ENCODE data around the gene FGGY.

FGGY gene

DNA sequence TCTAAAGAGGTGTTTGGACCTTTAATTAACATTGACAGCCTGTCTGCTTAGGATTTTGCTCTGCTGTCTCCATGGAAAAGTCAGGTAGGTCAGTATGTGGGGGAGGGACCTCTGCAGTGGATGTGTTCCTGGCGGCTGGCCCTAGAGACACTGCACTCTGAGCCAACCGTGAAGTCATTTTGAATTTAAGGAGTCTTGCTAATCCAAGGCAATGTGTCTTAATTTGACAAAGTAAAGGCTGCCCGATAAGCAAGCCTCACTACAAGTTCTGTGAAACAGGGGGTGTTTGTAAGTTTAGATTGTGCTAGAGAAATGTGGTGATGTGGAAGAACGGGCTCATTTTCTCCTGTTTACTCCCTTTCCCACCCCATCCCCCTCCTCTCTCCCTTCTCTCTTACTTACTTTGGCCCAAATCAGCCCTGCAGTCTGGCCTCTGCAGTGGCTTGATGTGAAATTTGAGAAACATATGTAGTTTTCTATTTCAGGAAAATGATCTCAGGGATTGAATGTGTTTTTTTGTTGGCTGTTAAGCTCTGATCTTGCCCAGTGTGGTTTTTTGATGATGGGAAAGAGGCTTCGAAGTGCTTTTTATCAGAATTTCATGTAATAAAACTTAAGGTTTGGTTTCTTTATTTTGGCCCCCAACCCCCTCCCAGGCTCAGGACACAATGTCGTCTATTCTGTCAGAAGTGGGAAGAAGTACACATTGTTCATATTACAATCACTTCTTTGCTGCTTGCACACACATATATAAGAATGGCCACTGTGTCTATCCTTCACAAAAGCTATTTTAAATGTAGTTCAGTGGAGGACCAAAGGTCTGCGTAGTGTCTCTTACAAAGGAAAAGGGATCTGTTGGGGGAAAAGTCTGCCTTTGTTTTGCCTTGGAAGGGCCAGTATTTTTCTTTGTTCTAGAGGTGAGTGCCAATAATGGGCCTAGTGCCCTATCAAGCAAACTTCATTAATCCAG is 96.6 kb downstream of the FGGY start:
- H3K4me3 ChIP-seq (ENCODE audit: low read length) = peak overlapping the region; percentile 8
- DNase-seq (ENCODE audit: low read depth) = peak; percentile 58
- TF ChIP-seq, protein P1, sequence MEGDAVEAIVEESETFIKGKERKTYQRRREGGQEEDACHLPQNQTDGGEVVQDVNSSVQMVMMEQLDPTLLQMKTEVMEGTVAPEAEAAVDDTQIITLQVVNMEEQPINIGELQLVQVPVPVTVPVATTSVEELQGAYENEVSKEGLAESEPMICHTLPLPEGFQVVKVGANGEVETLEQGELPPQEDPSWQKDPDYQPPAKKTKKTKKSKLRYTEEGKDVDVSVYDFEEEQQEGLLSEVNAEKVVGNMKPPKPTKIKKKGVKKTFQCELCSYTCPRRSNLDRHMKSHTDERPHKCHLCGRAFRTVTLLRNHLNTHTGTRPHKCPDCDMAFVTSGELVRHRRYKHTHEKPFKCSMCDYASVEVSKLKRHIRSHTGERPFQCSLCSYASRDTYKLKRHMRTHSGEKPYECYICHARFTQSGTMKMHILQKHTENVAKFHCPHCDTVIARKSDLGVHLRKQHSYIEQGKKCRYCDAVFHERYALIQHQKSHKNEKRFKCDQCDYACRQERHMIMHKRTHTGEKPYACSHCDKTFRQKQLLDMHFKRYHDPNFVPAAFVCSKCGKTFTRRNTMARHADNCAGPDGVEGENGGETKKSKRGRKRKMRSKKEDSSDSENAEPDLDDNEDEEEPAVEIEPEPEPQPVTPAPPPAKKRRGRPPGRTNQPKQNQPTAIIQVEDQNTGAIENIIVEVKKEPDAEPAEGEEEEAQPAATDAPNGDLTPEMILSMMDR (conservative IDR thresholded peaks at IDR 0.05; ENCODE audit: low read depth, low read length) = no peak

DNA sequence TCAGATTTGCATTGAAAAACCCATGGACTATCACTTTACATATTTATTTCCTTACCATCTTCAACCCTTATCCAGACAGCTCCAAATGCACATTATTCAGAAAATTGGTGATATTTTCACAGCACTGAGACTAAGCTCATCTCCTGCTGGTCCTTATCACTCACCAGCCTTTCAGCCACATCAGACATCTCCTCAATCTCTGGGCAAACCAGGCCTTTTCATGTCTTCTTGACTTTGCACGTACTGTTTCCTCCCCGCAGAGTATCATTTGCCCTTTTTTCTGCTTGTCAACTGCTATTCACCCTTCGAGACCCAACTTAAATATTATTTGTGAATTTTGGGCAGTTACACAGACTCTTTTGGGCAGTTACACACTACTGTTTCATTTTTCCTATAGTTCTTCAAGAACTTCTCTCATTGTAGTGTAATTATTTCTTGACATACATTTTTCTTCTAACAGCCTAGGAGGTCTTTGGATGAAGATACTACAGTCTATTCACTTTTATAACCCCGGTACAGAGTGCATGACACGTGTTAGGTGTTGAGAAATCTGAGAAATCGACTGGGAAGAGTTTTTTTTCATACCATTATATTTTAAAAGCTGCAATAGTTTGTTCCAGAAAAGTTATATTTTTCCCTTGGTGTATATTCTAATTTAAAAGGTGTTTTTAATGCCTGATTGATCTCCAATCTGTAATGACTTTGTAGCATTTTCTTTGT is 98.0 kb downstream of the FGGY start:
- TF ChIP-seq, protein P1 (conservative IDR thresholded peaks at IDR 0.05; ENCODE audit: low read depth, low read length) = no peak
- DNase-seq (ENCODE audit: low read depth) = no peak
- no peak overlapping the region for H3K4me3 ChIP-seq (ENCODE audit: low read length)

DNA sequence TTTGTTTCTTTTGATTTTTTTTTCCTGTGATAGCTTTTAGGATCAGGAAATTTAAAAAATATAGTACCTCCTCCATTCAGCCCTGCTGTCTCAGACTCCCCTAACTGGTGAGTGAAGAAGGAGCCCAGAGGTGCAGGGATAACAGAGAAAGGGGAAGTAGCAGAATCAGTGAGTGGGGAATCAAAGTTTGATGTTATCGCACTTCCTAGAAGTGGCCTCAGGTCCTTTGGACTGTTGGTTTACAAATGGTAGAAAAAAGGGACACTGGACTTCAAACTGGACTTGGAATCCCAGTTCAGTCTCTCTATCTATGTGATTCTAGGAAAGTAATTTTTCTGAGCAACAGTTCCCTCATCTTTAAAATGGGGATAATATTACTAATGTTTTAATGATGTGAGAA is 99.5 kb downstream of the FGGY start:
- H3K4me3 ChIP-seq (ENCODE audit: low read length) = no peak overlapping the region
- TF ChIP-seq, protein P1 (conservative IDR thresholded peaks at IDR 0.05; ENCODE audit: low read depth, low read length) = no peak
- no peak for DNase-seq (ENCODE audit: low read depth)

DNA sequence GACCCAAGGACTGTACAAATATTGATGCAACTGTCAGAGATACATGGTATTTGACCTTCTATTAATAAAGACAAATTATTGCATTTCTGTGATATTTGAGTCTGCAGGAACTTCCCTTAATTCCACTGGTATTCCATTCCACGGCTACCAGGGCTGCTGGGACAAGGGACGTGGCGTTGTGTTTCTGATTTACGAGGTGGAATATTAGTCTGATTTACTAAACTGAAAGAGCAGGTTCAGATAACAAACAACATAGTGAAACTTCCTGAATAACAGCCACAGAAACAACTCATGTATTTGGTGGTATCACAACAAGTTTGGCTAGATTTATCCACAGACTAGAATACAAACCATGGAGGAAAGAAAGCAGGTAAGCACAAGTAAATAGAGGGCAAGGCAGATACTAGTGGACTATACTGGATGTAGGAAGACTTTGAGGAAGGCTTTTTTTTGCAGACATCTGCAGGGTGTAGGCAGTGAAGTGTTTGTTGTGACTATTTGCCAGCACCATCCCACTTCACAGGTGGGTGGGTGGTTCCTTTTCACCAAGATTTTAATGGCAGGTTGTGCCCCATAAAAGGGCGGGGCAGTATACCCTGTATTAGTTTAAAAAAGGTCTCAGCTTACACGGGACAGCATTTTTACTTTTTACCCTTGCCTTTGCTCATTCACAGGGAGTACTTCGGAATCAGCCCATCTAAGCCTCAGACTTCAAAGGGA is 100.4 kb downstream of the FGGY start:
- H3K4me3 ChIP-seq (ENCODE audit: low read length) = no peak overlapping the region
- DNase-seq (ENCODE audit: low read depth) = no peak
- TF ChIP-seq, protein P1 (conservative IDR thresholded peaks at IDR 0.05; ENCODE audit: low read depth, low read length) = no peak

DNA sequence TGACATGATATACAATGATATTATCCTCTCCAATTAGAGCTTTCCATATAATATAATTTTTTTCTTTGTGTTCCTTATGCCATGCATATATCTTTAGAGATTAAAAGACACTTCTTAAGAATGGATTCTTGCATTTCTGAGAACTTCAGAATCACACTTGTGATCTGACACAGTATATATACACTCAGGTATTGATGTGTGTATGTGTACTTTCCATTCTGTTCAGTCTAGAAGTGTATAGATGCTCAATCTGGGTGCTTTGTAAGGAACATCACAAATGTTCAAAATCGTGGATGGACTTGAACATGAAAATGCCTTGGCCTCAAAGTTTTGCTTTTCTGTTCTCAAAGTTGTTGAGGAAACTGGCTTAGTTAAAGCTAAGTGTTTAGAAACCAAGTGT is 102.7 kb downstream of the FGGY start:
- DNase-seq (ENCODE audit: low read depth) = no peak
- no peak overlapping the region for H3K4me3 ChIP-seq (ENCODE audit: low read length)
- TF ChIP-seq, protein P1 (conservative IDR thresholded peaks at IDR 0.05; ENCODE audit: low read depth, low read length) = no peak

DNA sequence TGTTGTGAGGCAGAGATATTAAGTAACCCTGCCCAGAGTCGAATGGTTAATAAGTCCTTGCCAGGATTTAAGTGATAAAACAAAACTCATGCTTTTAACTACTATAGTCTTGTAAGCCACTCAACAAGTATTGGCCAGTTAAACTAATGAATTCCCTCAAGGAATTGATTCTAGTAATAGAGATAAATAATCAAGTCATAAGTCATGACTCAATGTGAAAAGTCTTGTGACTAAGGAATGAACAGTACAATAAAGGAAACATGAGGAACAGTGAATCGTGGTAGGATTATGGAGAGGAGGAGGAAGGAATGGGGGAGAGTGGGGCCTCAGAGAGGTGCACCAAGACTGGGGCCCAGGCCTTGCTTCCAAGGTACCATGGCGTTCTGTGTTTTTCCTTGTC is 104.7 kb downstream of the FGGY start:
- DNase-seq (ENCODE audit: low read depth) = no peak
- H3K4me3 ChIP-seq (ENCODE audit: low read length) = no peak overlapping the region
- TF ChIP-seq, protein P1 (conservative IDR thresholded peaks at IDR 0.05; ENCODE audit: low read depth, low read length) = no peak

All from retinal pigment epithelial cell (primary cell).